ENCODE data around the gene OR4D2. TPM values are rescaled to one million over a fixed set of nuclear protein-coding genes. Genes with fewer than 3 reads are reported as not detected.

The OR4D2 gene
- total and polyA plus RNA-seq, 2 of the 13 experiments (the other 11 are each of a cell fraction or from before 2014, with no cell fraction given), result not detected

GRCh38 chr17:58219007-58219788 lies 52.4 kb downstream of the OR4D2 start, which contains the start of gene MKS1 (continued):
- peak; percentile 29; the same call in 1 of the 2 replicates for TF ChIP-seq ZNF451 (CRISPR knock-in tag; IDR thresholded peaks at IDR 0.05)
- TF ChIP-seq PTBP1 (IDR thresholded peaks at IDR 0.05; ENCODE audit: low read depth, low read length, poor library complexity, severe bottlenecking), result no peak
- TF ChIP-seq ZNF282 (IDR thresholded peaks at IDR 0.05; ENCODE audit: partially characterized antibody), result no peak
- TF ChIP-seq MAFF (IDR thresholded peaks at IDR 0.05; ENCODE audit: low read depth, low read length), result no peak
- TF ChIP-seq ZNF567 (CRISPR knock-in tag; IDR thresholded peaks at IDR 0.05; ENCODE audit: borderline replicate concordance), result no peak; the same call in 1 of the 2 replicates
- TF ChIP-seq, protein P1, sequence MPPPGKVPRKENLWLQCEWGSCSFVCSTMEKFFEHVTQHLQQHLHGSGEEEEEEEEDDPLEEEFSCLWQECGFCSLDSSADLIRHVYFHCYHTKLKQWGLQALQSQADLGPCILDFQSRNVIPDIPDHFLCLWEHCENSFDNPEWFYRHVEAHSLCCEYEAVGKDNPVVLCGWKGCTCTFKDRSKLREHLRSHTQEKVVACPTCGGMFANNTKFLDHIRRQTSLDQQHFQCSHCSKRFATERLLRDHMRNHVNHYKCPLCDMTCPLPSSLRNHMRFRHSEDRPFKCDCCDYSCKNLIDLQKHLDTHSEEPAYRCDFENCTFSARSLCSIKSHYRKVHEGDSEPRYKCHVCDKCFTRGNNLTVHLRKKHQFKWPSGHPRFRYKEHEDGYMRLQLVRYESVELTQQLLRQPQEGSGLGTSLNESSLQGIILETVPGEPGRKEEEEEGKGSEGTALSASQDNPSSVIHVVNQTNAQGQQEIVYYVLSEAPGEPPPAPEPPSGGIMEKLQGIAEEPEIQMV (CRISPR knock-in tag; IDR thresholded peaks at IDR 0.05; ENCODE audit: low read depth), result peak; percentile 81
- peak; percentile 59 for TF ChIP-seq ZNF276 (CRISPR knock-in tag; IDR thresholded peaks at IDR 0.05; ENCODE audit: low read depth)
- TF ChIP-seq ZNF83 (CRISPR knock-in tag; IDR thresholded peaks at IDR 0.05; ENCODE audit: borderline replicate concordance), result peak; percentile 88
- peak; percentile 76; the same call in 1 of the 2 replicates for TF ChIP-seq HNF1B (CRISPR knock-in tag; IDR thresholded peaks at IDR 0.05)
- peak; percentile 57; the same call in 1 of the 2 replicates for TF ChIP-seq GZF1 (CRISPR knock-in tag; IDR thresholded peaks at IDR 0.05)
- TF ChIP-seq, protein P2, sequence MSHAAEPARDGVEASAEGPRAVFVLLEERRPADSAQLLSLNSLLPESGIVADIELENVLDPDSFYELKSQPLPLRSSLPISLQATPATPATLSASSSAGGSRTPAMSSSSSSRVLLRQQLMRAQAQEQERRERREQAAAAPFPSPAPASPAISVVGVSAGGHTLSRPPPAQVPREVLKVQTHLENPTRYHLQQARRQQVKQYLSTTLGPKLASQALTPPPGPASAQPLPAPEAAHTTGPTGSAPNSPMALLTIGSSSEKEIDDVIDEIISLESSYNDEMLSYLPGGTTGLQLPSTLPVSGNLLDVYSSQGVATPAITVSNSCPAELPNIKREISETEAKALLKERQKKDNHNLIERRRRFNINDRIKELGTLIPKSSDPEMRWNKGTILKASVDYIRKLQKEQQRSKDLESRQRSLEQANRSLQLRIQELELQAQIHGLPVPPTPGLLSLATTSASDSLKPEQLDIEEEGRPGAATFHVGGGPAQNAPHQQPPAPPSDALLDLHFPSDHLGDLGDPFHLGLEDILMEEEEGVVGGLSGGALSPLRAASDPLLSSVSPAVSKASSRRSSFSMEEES (CRISPR knock-in tag; IDR thresholded peaks at IDR 0.05), result peak; percentile 68; the same call in 1 of the 2 replicates
- no peak for TF ChIP-seq CCDC6 (CRISPR knock-in tag; IDR thresholded peaks at IDR 0.05)
- TF ChIP-seq TEAD3 (CRISPR knock-in tag; optimal IDR thresholded peaks at IDR 0.05; ENCODE audit: borderline replicate concordance), result peak; percentile 64
- TF ChIP-seq, protein P3, sequence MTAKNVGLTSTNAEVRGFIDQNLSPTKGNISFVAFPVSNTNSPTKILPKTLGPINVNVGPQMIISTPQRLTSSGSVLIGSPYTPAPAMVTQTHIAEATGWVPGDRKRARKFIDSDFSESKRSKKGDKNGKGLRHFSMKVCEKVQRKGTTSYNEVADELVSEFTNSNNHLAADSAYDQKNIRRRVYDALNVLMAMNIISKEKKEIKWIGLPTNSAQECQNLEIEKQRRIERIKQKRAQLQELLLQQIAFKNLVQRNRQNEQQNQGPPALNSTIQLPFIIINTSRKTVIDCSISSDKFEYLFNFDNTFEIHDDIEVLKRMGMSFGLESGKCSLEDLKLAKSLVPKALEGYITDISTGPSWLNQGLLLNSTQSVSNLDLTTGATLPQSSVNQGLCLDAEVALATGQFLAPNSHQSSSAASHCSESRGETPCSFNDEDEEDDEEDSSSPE (CRISPR knock-in tag; IDR thresholded peaks at IDR 0.05), result peak; percentile 79
- TF ChIP-seq HBP1 (CRISPR knock-in tag; IDR thresholded peaks at IDR 0.05; ENCODE audit: low read depth), result peak; percentile 70
- no peak for TF ChIP-seq ZNF446 (CRISPR knock-in tag; IDR thresholded peaks at IDR 0.05)

Measured in HepG2 (cell line).